ENCODE results near the gene GCN1. TPM values are rescaled to one million over a fixed set of nuclear protein-coding genes. Genes with fewer than 3 reads are reported as not detected.

Gene GCN1
- total RNA-seq, 1 donor from 2014 or later: 73.9 TPM

DNA sequence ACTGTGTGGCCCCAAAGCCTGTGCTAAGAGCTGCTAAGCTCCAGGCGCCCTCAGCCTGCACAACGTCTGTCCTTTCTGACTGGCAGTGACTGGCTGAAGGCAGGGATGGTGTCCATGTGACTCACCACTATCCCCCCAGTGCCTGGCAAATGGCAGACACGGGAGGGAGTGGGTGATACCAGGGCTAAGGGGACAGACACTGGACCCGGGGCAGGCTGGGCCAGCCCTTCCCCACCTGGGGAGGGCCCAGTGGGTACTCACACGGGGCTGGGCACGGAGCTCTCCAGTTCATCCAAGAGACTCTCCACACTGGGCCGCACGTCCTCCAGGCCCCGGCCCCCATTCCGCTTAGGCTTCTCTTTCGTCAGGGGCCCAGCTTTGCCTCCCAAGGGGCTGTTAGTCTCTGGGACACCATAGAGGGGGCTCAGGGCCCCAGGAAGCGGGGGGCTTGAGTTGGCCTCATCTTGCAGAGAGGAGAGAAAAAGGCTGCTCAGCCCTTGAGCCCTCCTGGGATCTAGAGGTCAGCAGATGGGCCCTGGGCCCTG is 27.8 kb upstream of the GCN1 start:
- no peak for DNase-seq (ENCODE audit: low read depth)
- H3K4me3 ChIP-seq (ENCODE audit: low read depth, low read length): no peak overlapping the region
- TF ChIP-seq, protein P1, sequence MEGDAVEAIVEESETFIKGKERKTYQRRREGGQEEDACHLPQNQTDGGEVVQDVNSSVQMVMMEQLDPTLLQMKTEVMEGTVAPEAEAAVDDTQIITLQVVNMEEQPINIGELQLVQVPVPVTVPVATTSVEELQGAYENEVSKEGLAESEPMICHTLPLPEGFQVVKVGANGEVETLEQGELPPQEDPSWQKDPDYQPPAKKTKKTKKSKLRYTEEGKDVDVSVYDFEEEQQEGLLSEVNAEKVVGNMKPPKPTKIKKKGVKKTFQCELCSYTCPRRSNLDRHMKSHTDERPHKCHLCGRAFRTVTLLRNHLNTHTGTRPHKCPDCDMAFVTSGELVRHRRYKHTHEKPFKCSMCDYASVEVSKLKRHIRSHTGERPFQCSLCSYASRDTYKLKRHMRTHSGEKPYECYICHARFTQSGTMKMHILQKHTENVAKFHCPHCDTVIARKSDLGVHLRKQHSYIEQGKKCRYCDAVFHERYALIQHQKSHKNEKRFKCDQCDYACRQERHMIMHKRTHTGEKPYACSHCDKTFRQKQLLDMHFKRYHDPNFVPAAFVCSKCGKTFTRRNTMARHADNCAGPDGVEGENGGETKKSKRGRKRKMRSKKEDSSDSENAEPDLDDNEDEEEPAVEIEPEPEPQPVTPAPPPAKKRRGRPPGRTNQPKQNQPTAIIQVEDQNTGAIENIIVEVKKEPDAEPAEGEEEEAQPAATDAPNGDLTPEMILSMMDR (conservative IDR thresholded peaks at IDR 0.05; ENCODE audit: low read depth, low read length): no peak

DNA sequence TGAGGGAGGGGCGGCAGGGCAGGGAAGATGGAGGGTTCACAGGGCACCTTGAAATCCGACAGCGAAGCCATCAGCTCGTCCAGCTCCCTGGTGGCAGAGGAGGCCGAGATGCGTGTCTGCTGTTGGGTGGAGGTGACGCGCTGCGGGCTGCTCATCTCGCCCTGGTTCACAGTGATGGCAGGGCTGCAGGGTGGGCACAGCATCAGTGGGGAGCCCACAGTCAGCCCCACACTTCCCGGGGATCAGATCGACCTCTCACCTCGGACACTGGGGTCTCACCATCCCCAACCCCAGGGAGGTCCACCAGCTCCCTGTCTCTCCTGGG is 27.0 kb upstream of the GCN1 start:
- TF ChIP-seq, protein P1 (conservative IDR thresholded peaks at IDR 0.05; ENCODE audit: low read depth, low read length): no peak
- DNase-seq (ENCODE audit: low read depth): no peak
- H3K4me3 ChIP-seq (ENCODE audit: low read depth, low read length): no peak overlapping the region

DNA sequence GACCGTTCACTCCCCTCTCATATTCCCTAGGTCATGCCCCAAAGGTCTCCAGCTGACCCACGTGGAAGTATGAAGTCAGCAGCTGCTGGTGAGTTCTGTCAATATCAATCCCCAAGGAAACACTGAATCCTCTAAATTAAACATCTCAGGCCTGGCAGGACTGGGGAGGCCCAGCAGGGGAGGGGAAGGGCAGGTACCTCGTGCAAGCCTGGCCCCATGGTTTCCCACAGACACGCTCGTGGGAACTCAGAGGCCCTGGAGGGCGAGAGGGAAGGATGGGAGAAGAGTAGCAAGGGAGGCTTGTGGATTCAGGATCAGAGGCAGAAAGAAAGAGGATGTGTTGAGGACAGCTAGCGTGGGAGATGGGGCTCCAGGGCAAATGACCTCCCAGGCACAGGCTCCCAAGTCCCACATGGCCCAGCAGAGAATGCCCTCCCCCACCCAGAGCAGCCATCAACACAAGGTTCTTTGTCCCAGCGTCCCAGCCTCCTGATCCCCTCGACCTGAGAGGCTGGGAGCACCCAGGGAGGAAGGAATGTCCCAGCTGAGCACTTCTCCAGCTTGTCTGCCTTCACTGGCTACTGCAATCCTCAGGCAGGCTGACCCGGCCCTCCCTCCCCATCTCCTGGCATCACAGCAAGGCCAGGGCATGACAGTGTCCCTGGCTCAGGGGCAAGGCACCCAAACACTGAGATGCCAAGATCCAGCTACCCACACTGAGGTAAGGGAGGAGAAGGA is 26.5 kb upstream of the GCN1 start:
- TF ChIP-seq, protein P1 (conservative IDR thresholded peaks at IDR 0.05; ENCODE audit: low read depth, low read length): no peak
- DNase-seq (ENCODE audit: low read depth): no peak
- no peak overlapping the region for H3K4me3 ChIP-seq (ENCODE audit: low read depth, low read length)

DNA sequence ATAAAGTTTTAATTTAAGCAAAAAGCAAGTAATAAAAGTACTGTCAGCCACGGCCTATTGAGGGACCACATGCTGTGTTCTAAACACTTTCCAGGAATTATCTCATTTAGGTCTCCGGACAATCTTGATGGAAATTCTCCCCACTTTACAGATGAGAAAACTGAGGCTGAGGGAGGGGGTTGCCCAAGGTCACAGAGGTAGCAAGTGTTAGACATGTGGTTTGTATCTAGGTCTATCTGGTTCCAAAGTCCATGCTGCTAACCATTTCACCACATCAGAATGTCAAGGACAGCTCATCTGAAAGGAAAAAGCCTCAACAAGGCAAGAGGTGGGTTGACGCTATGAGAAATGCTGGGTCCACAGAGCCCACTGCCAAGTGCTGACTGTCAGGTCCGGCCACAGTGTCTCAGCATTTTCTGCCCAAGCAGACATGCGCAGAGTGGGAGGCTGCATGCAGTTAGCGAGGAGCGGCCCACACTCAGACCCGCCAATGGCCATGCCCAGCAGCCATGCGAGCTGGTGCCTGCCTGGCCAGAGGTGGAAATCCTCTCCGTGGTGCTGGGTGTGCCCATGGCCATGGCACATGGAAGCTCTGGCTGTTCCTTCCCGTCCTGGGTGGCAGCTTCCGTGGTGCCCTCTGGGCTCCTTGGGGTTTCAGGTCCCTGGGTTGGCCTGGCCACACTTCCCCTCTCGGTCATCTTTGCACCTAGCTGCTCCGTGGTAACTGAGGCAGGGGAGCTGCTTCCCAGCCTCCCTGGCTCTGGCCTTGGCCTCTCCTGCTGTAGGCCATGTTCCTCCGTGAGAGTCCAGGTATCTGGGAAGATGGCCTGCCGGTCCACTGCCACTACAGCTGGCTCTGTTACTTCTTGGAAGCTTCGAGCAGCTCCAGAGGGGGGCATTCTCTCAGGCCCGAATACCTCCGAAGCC is 24.4 kb upstream of the GCN1 start:
- TF ChIP-seq, protein P1 (conservative IDR thresholded peaks at IDR 0.05; ENCODE audit: low read depth, low read length): no peak
- no peak overlapping the region for H3K4me3 ChIP-seq (ENCODE audit: low read depth, low read length)
- no peak for DNase-seq (ENCODE audit: low read depth)

DNA sequence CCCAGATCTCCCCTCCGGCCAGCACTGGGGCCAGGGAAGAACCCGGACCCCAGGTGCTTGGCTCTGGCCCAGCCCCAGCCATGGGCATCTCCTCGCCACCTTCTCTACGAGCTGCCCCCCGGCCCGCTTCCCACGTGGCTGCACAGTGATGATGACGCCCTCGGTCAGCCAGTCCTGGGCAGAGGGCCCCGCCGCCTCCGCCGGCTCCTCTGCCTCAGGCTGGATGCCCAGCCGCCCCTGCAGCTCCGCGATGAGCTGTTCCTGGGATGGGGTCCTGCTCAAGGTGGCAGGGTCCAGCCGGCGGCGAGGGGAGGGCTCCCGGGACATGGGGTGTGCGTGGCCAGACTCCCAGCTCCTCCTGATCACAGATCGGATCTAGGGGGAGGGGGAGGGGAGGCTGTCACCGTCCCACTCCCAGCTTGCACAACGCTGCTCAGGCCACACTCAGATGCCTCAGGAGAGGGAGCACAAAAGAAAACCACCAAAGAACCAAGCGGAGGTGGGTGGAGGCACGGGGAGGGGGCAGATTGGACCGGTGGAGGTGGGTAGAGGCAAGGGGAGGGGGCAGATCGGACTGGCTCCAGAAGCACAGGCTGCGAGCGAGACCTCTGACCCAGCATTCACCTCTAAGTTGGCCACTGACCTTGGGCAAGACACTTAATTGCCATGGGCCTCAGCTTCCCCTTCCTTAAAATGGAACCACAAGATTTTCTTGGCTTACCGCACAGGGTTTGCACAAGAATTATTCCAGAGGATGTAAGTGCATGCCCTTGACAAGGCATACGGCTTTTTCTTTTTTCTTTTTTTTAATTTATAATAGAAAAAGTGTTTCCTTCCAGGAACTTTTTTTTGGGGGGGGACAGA is 22.5 kb upstream of the GCN1 start:
- DNase-seq (ENCODE audit: low read depth): no peak
- TF ChIP-seq, protein P1 (conservative IDR thresholded peaks at IDR 0.05; ENCODE audit: low read depth, low read length): no peak
- H3K4me3 ChIP-seq (ENCODE audit: low read depth, low read length): no peak overlapping the region
